Keratinocyte (primary cell): Measurements from ENCODE around the gene ATIC. TPM values are rescaled to one million over a fixed set of nuclear protein-coding genes. Genes with fewer than 3 reads are reported as not detected.

Source experiments
- DNase-seq: peaks from one replicate; pipeline ENCODE4 v3.0.0-alpha.2; 2011; ENCODE audit warnings: low read depth, missing footprints, low spot score
- FAIRE-seq: peaks from 2 replicates; lab custom pipeline; 2011; peaks lifted over from hg19 to GRCh38; lab: Jason Lieb, UNC
- H2AFZ ChIP-seq: 2 replicates; pipeline ENCODE4 v1.6.0; 2012; ENCODE audit warnings: low read length, control low read depth, inconsistent platforms; ENCODE audit not compliant: control insufficient read depth
- H3K27ac ChIP-seq: 2 replicates; pipeline ENCODE4 v1.5.1; 2011; ENCODE audit warnings: low read length; ENCODE audit not compliant: control insufficient read depth, insufficient read depth
- H3K27me3 ChIP-seq: 3 replicates; pipeline ENCODE4 v1.6.0; 2011; ENCODE audit warnings: low read length; ENCODE audit not compliant: control insufficient read depth, insufficient read depth; ENCODE audit errors: extremely low read depth
- H3K36me3 ChIP-seq, 2 experiments: 2 replicates in 1 of 2; 3 replicates in 1 of 2; pipeline ENCODE4 v1.5.1; 2011; ENCODE audit warnings: low read length in 2 of 2, mild to moderate bottlenecking in 1 of 2; ENCODE audit not compliant: control insufficient read depth in 2 of 2, insufficient read depth in 2 of 2; ENCODE audit errors: extremely low read depth in 1 of 2
- H3K4me1 ChIP-seq: 3 replicates; pipeline ENCODE4 v1.5.1; 2011; ENCODE audit warnings: low read length; ENCODE audit not compliant: control insufficient read depth, insufficient read depth; ENCODE audit errors: extremely low read depth
- H3K4me2 ChIP-seq: 3 replicates; pipeline ENCODE4 v1.6.0; 2011; ENCODE audit warnings: low read depth, low read length; ENCODE audit not compliant: control insufficient read depth, insufficient read depth; ENCODE audit errors: extremely low read depth
- H3K4me3 ChIP-seq, 3 experiments: fragments of 200-600 bp in 1 of 3; sonication (generic) in 1 of 3; 2 replicates in 2 of 3; 3 replicates in 1 of 3; pipeline ENCODE4 v1.5.1; 2011 to 2016; ENCODE audit warnings: low read length in 3 of 3, mild to moderate bottlenecking in 3 of 3, control low read depth in 2 of 3, inconsistent platforms in 1 of 3, low read depth in 1 of 3, mixed read lengths in 1 of 3, mixed run types in 1 of 3, moderate library complexity in 1 of 3; ENCODE audit not compliant: control insufficient read depth in 2 of 3, insufficient read depth in 2 of 3; ENCODE audit errors: extremely low read depth in 1 of 3
- H3K79me2 ChIP-seq: 2 replicates; pipeline ENCODE4 v1.6.0; 2012; ENCODE audit warnings: low read length; ENCODE audit not compliant: control insufficient read depth, insufficient read depth
- H3K9ac ChIP-seq: 3 replicates; pipeline ENCODE4 v1.6.0; 2011; ENCODE audit warnings: low read length; ENCODE audit not compliant: control insufficient read depth, insufficient read depth; ENCODE audit errors: extremely low read depth
- H3K9me1 ChIP-seq: 3 replicates; pipeline ENCODE4 v1.6.0; 2011; ENCODE audit warnings: low read length; ENCODE audit not compliant: control insufficient read depth, insufficient read depth; ENCODE audit errors: extremely low read depth
- H3K9me3 ChIP-seq: 2 replicates; pipeline ENCODE4 v1.5.1; 2012; ENCODE audit warnings: low read depth, low read length; ENCODE audit not compliant: control insufficient read depth
- H4K20me1 ChIP-seq: 3 replicates; pipeline ENCODE4 v1.6.0; 2011; ENCODE audit warnings: low read length; ENCODE audit not compliant: control insufficient read depth, insufficient read depth; ENCODE audit errors: extremely low read depth
- CTCF ChIP-seq, 3 experiments: IDR thresholded peaks in 1 of 3; conservative IDR thresholded peaks in 1 of 3; optimal IDR thresholded peaks in 1 of 3; 2 replicates in 2 of 3; 3 replicates in 1 of 3; pipeline versions ENCODE3 to v1.5.1; 2011; ENCODE audit warnings: low read length in 3 of 3, mild to moderate bottlenecking in 3 of 3, moderate library complexity in 2 of 3, control low read depth in 1 of 3, inconsistent platforms in 1 of 3; ENCODE audit not compliant: insufficient read depth in 2 of 3; ENCODE audit errors: extremely low read depth in 1 of 3
- EZH2 ChIP-seq: IDR thresholded peaks from one replicate; pipeline ENCODE4 v1.6.1; 2012; ENCODE audit warnings: inconsistent platforms, mild to moderate bottlenecking, low read length, moderate library complexity
- dilution Hi-C: fragments of 300-500 bp; cut with MboI; formaldehyde crosslinking; loops from one replicate; pipeline ENCODE4 v1.7.0; 2020; ENCODE audit warnings: low sequenced_read_pairs; ENCODE audit not compliant: extremely low pct_ligation_motif_present
- polyA plus RNA-seq, 5 experiments: library from polyadenylated mRNA; depleted of rRNA in 3 of 5; stranded (reverse) in 3 of 5; stranded (forward) in 1 of 5; unstranded in 1 of 5; fragments of >200 nt; gene quantifications; 1 replicate in 1 of 5; 2 replicates in 3 of 5; 3 replicates in 1 of 5; pipeline versions ENCODE4 v1.2.1 to v1.2.3, GENCODE V29; 2011 to 2012; ENCODE audit warnings: missing spikeins in 2 of 5, low read depth in 1 of 5, low replicate concordance in 1 of 5

Gene ATIC
- polyA plus RNA-seq, 1 donor (not counting 4 experiments of a cell fraction or from before 2014, with no cell fraction given) = 110 TPM

- Histone ChIP-seq H4K20me1 (no peaks in the 10 kb centered on the region), H3K9ac (no peak overlapping the region), H3K27ac (no peak overlapping the region), H2AFZ (no peak overlapping the region), H3K4me1 (no peaks in the 10 kb centered on the region), H3K27me3 (no peaks in the 10 kb centered on the region), H3K36me3 (no peaks in the 10 kb centered on the region), H3K4me3 (no peak overlapping the region), H3K4me2 (no peak overlapping the region), H3K9me1 (no peaks in the 10 kb centered on the region), H3K9me3 (no peaks in the 10 kb centered on the region), H3K79me2 (no peaks in the 10 kb centered on the region)
- no peak for DNase-seq
- TF ChIP-seq EZH2 = no peak
- TF ChIP-seq CTCF (optimal IDR thresholded peaks at IDR 0.05 in 1 of 3, IDR thresholded peaks at IDR 0.05 in 1 of 3, conservative IDR thresholded peaks at IDR 0.05 in 1 of 3; ENCODE audit: extremely low read depth in 1 of 3, insufficient read depth in 2 of 3, low read length in 3 of 3) = no peak
- no peak for FAIRE-seq
- dilution Hi-C loops = no loop called here
These were observed 28.6 kb upstream of the ATIC start for GRCh38 chr2:215283221-215283620.

- Histone ChIP-seq H3K9ac (no peak overlapping the region), H4K20me1 (no peaks in the 10 kb centered on the region), H3K36me3 (no peaks in the 10 kb centered on the region), H3K27me3 (no peaks in the 10 kb centered on the region), H3K9me3 (no peaks in the 10 kb centered on the region), H3K79me2 (no peaks in the 10 kb centered on the region), H2AFZ (no peak overlapping the region), H3K4me3 (no peak overlapping the region), H3K4me1 (no peaks in the 10 kb centered on the region), H3K9me1 (no peaks in the 10 kb centered on the region), H3K4me2 (no peak overlapping the region), H3K27ac (no peak overlapping the region)
- FAIRE-seq (no peak), DNase-seq (no peak)
- dilution Hi-C loops = no loop called here
- TF ChIP-seq CTCF (optimal IDR thresholded peaks at IDR 0.05 in 1 of 3, IDR thresholded peaks at IDR 0.05 in 1 of 3, conservative IDR thresholded peaks at IDR 0.05 in 1 of 3; ENCODE audit: extremely low read depth in 1 of 3, insufficient read depth in 2 of 3, low read length in 3 of 3) (no peak), EZH2 (no peak)
These were observed 25.6 kb upstream of the ATIC start for GRCh38 chr2:215286309-215286708.
